Measurements from ENCODE around the gene MTHFD2L. TPM values are rescaled to one million over a fixed set of nuclear protein-coding genes. Genes with fewer than 3 reads are reported as not detected.

The MTHFD2L gene
- total RNA-seq, 1 experiment from 2014 or later, result 8.9 TPM

DNA sequence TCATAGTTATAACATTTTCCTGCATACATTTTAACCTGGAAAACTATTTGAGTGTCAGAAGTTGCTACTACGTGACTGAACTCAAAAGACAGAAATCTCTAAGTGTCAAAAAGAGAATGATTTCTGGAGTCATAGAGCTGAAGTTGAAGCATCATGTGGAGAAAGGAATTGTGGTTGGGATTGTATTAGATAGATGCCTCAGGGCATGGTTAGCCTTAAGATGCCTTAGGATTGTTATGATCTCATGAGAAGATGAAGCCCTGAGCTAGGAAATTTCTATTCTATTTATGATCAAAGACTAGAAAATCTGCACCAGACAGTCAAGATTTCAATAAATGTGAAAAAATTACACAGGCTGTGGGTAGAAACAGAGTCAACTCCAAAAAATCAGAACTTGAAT, 170.6 kb downstream of the MTHFD2L start:
- Histone ChIP-seq H3K9me2 (ENCODE audit: insufficient read depth) (no peaks in the 10 kb centered on the region; the same call in 1 of the 2 replicates), H3K79me2 (ENCODE audit: low read depth) (no peaks in the 10 kb centered on the region), H3K4me3 (no peak overlapping the region), H3K27ac (no peak overlapping the region), H3K4me2 (no peak overlapping the region), H4K20me1 (ENCODE audit: insufficient read depth) (no peaks in the 10 kb centered on the region), H2AFZ (no peak overlapping the region), H3K9me3 (ENCODE audit: insufficient read depth, low read depth) (no peaks in the 10 kb centered on the region), H3K36me3 (ENCODE audit: low read depth) (no peaks in the 10 kb centered on the region), H3K4me1 (replicated peaks; ENCODE audit: insufficient read depth) (no peaks in the 10 kb centered on the region), H3F3A (ENCODE audit: insufficient read depth, low read depth) (no peaks in the 10 kb centered on the region), H3K27me3 (ENCODE audit: insufficient read depth, low read depth) (no peaks in the 10 kb centered on the region)
- ChIA-PET POLR2A (ENCODE audit: unreplicated experiment) (no interaction called here), CTCF (interaction anchor here (0.6 kb wide), 1 partner anchor 1002 kb away, joined by 8 read pairs; no protein-coding TSS in a partner anchor)
- TF ChIP-seq EZH2 (IDR thresholded peaks at IDR 0.05; ENCODE audit: low read depth), result no peak
- TF ChIP-seq, protein P1, sequence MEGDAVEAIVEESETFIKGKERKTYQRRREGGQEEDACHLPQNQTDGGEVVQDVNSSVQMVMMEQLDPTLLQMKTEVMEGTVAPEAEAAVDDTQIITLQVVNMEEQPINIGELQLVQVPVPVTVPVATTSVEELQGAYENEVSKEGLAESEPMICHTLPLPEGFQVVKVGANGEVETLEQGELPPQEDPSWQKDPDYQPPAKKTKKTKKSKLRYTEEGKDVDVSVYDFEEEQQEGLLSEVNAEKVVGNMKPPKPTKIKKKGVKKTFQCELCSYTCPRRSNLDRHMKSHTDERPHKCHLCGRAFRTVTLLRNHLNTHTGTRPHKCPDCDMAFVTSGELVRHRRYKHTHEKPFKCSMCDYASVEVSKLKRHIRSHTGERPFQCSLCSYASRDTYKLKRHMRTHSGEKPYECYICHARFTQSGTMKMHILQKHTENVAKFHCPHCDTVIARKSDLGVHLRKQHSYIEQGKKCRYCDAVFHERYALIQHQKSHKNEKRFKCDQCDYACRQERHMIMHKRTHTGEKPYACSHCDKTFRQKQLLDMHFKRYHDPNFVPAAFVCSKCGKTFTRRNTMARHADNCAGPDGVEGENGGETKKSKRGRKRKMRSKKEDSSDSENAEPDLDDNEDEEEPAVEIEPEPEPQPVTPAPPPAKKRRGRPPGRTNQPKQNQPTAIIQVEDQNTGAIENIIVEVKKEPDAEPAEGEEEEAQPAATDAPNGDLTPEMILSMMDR (conservative IDR thresholded peaks at IDR 0.05), result no peak
- intact Hi-C loops (cut with micrococcal nuclease; ENCODE audit: unreplicated experiment), result no loop called here
- no TSS peak for BruUV-seq (replicated peaks)
- no peak for DNase-seq

DNA sequence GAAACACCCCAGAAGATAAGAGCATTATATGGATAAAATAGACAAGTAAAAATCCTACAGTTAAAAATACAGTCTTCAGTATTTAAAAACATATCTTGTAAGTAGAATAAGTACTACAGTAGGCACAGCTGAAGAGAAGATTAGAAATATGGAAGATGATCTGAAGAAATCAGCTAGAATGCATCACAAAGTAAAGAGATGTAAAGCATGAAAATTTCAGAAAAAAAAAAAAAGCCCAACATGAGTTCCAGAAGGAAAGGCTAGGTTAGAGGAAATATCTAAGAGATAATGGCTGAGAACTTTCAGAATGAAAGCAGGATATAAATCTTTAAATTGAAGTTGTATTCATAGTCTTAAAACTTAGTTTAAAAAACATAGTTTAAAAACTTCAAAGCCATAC, 171.4 kb downstream of the MTHFD2L start:
- intact Hi-C loops (cut with micrococcal nuclease; ENCODE audit: unreplicated experiment), result no loop called here
- TF ChIP-seq EZH2 (IDR thresholded peaks at IDR 0.05; ENCODE audit: low read depth), result no peak
- TF ChIP-seq, protein P1 (conservative IDR thresholded peaks at IDR 0.05), result no peak
- H3K4me2 ChIP-seq, result no peak overlapping the region

DNA sequence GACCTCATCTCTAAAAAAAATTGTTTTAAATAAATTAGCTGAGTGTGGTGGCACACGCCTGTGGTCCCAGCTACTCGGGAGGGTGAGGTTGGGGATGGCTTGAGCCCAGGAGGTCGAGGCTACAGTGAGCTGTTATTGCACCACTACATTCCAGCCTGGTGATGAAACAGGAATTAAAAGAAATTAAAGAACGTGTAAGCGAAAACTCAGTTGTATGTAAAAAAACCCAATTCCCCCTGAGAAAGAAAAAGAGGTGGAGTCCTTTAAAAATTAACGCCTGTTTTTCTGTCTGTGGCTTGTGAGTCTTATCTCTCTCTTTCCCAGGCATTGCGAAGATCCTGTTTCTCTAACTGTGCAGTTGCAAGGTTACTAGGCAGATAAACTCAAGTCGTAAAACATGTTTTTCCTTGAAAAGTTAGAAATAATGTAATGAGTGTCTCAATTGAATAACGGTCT, 172.4 kb downstream of the MTHFD2L start:
- no peak for DNase-seq
- H3K4me3 ChIP-seq, result no peak overlapping the region
- H3K27me3 ChIP-seq (ENCODE audit: insufficient read depth, low read depth), result no peaks in the 10 kb centered on the region
- CTCF ChIA-PET, result no interaction called here
- no peaks in the 10 kb centered on the region for H4K20me1 ChIP-seq (ENCODE audit: insufficient read depth)
- no peak overlapping the region for H3K4me2 ChIP-seq
- intact Hi-C loops (cut with micrococcal nuclease; ENCODE audit: unreplicated experiment), result no loop called here
- POLR2A ChIA-PET (ENCODE audit: unreplicated experiment), result no interaction called here
- no peaks in the 10 kb centered on the region for H3K9me3 ChIP-seq (ENCODE audit: insufficient read depth, low read depth)
- H3F3A ChIP-seq (ENCODE audit: insufficient read depth, low read depth), result no peaks in the 10 kb centered on the region
- no peaks in the 10 kb centered on the region for H3K4me1 ChIP-seq (replicated peaks; ENCODE audit: insufficient read depth)
- no peaks in the 10 kb centered on the region; the same call in 1 of the 2 replicates for H3K9me2 ChIP-seq (ENCODE audit: insufficient read depth)
- H3K27ac ChIP-seq, result no peak overlapping the region
- no peak overlapping the region for H2AFZ ChIP-seq
- BruUV-seq (replicated peaks), result no TSS peak
- TF ChIP-seq, protein P1 (conservative IDR thresholded peaks at IDR 0.05), result no peak
- no peak for TF ChIP-seq EZH2 (IDR thresholded peaks at IDR 0.05; ENCODE audit: low read depth)
- no peaks in the 10 kb centered on the region for H3K79me2 ChIP-seq (ENCODE audit: low read depth)
- H3K36me3 ChIP-seq (ENCODE audit: low read depth), result no peaks in the 10 kb centered on the region

More for the DNA sequence above, 171.4 kb downstream of the MTHFD2L start:
- H3K4me1 ChIP-seq (replicated peaks; ENCODE audit: insufficient read depth), result no peaks in the 10 kb centered on the region
- no peak overlapping the region for H3K27ac ChIP-seq
- H3K9me3 ChIP-seq (ENCODE audit: insufficient read depth, low read depth), result no peaks in the 10 kb centered on the region
- H4K20me1 ChIP-seq (ENCODE audit: insufficient read depth), result no peaks in the 10 kb centered on the region
- no TSS peak for BruUV-seq (replicated peaks)
- ChIA-PET POLR2A (ENCODE audit: unreplicated experiment) (no interaction called here), CTCF (interaction anchor here (0.6 kb wide), 1 partner anchor 1001 kb away, joined by 8 read pairs; no protein-coding TSS in a partner anchor)
- no peaks in the 10 kb centered on the region; the same call in 1 of the 2 replicates for H3K9me2 ChIP-seq (ENCODE audit: insufficient read depth)
- no peaks in the 10 kb centered on the region for H3F3A ChIP-seq (ENCODE audit: insufficient read depth, low read depth)
- H3K4me3 ChIP-seq, result no peak overlapping the region
- no peaks in the 10 kb centered on the region for H3K27me3 ChIP-seq (ENCODE audit: insufficient read depth, low read depth)
- no peak overlapping the region for H2AFZ ChIP-seq
- no peak for DNase-seq
- H3K36me3 ChIP-seq (ENCODE audit: low read depth), result no peaks in the 10 kb centered on the region
- H3K79me2 ChIP-seq (ENCODE audit: low read depth), result no peaks in the 10 kb centered on the region
